ENCODE results near the gene APLP2.

The APLP2 gene

GRCh38 chr11:130025371-130025770 is 44.3 kb upstream of the APLP2 start:
- H3K27ac ChIP-seq: no peak overlapping the region

GRCh38 chr11:130029137-130029536 is 40.6 kb upstream of the APLP2 start:
- no peaks in the 10 kb centered on the region for H3K4me1 ChIP-seq (ENCODE audit: control insufficient read depth in 1 of 2, insufficient read depth in 1 of 2, low read depth in 1 of 2, low read length in 1 of 2)
- H3K4me3 ChIP-seq (ENCODE audit: low read depth in 1 of 2, low read length in 1 of 2): no peak overlapping the region
- H3K36me3 ChIP-seq: no peaks in the 10 kb centered on the region
- H3K27me3 ChIP-seq: no peaks in the 10 kb centered on the region
- no peaks in the 10 kb centered on the region for H3K9me3 ChIP-seq
- no peak for TF ChIP-seq CTCF (IDR thresholded peaks at IDR 0.05)
- no peak overlapping the region for H3K27ac ChIP-seq

More at GRCh38 chr11:130025371-130025770, 44.3 kb upstream of the APLP2 start:
- H3K4me3 ChIP-seq (ENCODE audit: low read depth in 1 of 2, low read length in 1 of 2): no peak overlapping the region
- H3K4me1 ChIP-seq (ENCODE audit: control insufficient read depth in 1 of 2, insufficient read depth in 1 of 2, low read depth in 1 of 2, low read length in 1 of 2): no peaks in the 10 kb centered on the region
- no peaks in the 10 kb centered on the region for H3K9me3 ChIP-seq
- TF ChIP-seq CTCF (IDR thresholded peaks at IDR 0.05): no peak
- no peaks in the 10 kb centered on the region for H3K36me3 ChIP-seq
- no peaks in the 10 kb centered on the region for H3K27me3 ChIP-seq

GRCh38 chr11:130031056-130031455 is 38.6 kb upstream of the APLP2 start:
- Histone ChIP-seq H3K27me3 (no peaks in the 10 kb centered on the region), H3K9me3 (no peaks in the 10 kb centered on the region), H3K4me3 (ENCODE audit: low read depth in 1 of 2, low read length in 1 of 2) (no peak overlapping the region), H3K36me3 (no peaks in the 10 kb centered on the region), H3K27ac (no peak overlapping the region), H3K4me1 (ENCODE audit: control insufficient read depth in 1 of 2, insufficient read depth in 1 of 2, low read depth in 1 of 2, low read length in 1 of 2) (no peaks in the 10 kb centered on the region)
- no peak for TF ChIP-seq CTCF (IDR thresholded peaks at IDR 0.05)

- Histone ChIP-seq H3K36me3 (no peaks in the 10 kb centered on the region), H3K9me3 (no peaks in the 10 kb centered on the region), H3K4me1 (ENCODE audit: control insufficient read depth in 1 of 2, insufficient read depth in 1 of 2, low read depth in 1 of 2, low read length in 1 of 2) (no peaks in the 10 kb centered on the region), H3K27ac (no peak overlapping the region), H3K27me3 (no peaks in the 10 kb centered on the region), H3K4me3 (ENCODE audit: low read depth in 1 of 2, low read length in 1 of 2) (no peak overlapping the region)
- no peak for TF ChIP-seq CTCF (IDR thresholded peaks at IDR 0.05)
Observed at GRCh38 chr11:130031945-130032344, 37.7 kb upstream of the APLP2 start.

- no peak for TF ChIP-seq CTCF (IDR thresholded peaks at IDR 0.05)
- no peaks in the 10 kb centered on the region for H3K9me3 ChIP-seq
- H3K27ac ChIP-seq: no peak overlapping the region
- no peaks in the 10 kb centered on the region for H3K27me3 ChIP-seq
- H3K36me3 ChIP-seq: no peaks in the 10 kb centered on the region
- no peak overlapping the region for H3K4me3 ChIP-seq (ENCODE audit: low read depth in 1 of 2, low read length in 1 of 2)
- no peaks in the 10 kb centered on the region for H3K4me1 ChIP-seq (ENCODE audit: control insufficient read depth in 1 of 2, insufficient read depth in 1 of 2, low read depth in 1 of 2, low read length in 1 of 2)
Observed at GRCh38 chr11:130032931-130033330, 36.8 kb upstream of the APLP2 start.

GRCh38 chr11:130034236-130034635 is 35.5 kb upstream of the APLP2 start:
- Histone ChIP-seq H3K4me3 (ENCODE audit: low read depth in 1 of 2, low read length in 1 of 2) (no peak overlapping the region), H3K9me3 (no peaks in the 10 kb centered on the region)
- TF ChIP-seq CTCF (IDR thresholded peaks at IDR 0.05): no peak

More at GRCh38 chr11:130034236-130034635, 35.5 kb upstream of the APLP2 start:
- Histone ChIP-seq H3K4me1 (ENCODE audit: control insufficient read depth in 1 of 2, insufficient read depth in 1 of 2, low read depth in 1 of 2, low read length in 1 of 2) (no peaks in the 10 kb centered on the region), H3K27ac (no peak overlapping the region), H3K36me3 (no peaks in the 10 kb centered on the region), H3K27me3 (no peaks in the 10 kb centered on the region)

All from neutrophil (primary cell).